ENCODE measurements around the gene RABGAP1. TPM values are rescaled to one million over a fixed set of nuclear protein-coding genes. Genes with fewer than 3 reads are reported as not detected.

Gene RABGAP1
- total RNA-seq, 1 donor from 2014 or later, result 58.6 TPM

DNA sequence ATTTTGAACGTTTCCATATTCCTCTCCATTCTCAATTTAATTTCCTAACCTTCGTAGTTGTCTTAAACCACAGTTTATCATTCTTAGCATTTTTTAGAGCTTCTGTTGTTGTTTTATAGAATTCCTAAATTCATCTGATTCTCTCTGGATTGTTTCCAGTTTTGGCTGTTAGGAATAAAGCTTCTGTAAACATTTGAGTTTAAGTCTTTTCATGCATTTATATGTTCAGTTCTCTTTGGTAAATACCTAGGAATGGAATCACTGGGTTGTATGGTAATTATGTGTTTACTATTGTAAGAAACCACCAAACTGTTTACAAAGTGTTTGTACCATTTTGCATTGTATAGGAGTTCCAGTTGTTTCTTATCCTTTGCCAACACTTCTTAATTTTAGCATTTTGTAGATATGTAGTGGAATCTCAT is 122.4 kb downstream of the RABGAP1 start:
- Histone ChIP-seq H3K27ac (no peak overlapping the region), H3K4me1 (no peaks in the 10 kb centered on the region), H3K36me3 (peaks cover 29% of the 10 kb centered on the region), H3K27me3 (no peaks in the 10 kb centered on the region), H3K4me3 (no peak overlapping the region), H3K9me3 (no peaks in the 10 kb centered on the region)
- no peak for ATAC-seq
- DNase-seq, result no peak
- TF ChIP-seq, protein P1, sequence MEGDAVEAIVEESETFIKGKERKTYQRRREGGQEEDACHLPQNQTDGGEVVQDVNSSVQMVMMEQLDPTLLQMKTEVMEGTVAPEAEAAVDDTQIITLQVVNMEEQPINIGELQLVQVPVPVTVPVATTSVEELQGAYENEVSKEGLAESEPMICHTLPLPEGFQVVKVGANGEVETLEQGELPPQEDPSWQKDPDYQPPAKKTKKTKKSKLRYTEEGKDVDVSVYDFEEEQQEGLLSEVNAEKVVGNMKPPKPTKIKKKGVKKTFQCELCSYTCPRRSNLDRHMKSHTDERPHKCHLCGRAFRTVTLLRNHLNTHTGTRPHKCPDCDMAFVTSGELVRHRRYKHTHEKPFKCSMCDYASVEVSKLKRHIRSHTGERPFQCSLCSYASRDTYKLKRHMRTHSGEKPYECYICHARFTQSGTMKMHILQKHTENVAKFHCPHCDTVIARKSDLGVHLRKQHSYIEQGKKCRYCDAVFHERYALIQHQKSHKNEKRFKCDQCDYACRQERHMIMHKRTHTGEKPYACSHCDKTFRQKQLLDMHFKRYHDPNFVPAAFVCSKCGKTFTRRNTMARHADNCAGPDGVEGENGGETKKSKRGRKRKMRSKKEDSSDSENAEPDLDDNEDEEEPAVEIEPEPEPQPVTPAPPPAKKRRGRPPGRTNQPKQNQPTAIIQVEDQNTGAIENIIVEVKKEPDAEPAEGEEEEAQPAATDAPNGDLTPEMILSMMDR (IDR thresholded peaks at IDR 0.05), result no peak
- intact Hi-C loops (cut with DNase I), result no loop called here

DNA sequence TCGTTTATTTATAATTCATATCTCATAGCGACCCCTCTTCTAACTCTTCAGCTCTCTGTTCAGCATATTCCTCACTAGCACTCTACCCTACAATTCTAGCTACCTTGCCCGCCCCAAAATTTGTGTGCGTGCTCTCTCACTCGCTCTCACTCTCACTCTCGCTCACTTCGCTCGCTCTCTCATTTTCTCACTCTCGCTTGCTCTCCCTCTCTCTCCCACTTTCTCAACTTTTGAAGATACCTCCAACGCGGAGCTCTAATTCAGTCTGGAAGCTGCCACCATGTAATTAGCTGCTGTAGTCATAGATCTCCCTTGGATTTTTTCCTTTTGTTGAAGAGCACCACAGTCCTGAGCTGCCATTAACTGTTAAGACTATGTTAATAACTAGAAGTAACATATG is 123.1 kb downstream of the RABGAP1 start:
- Histone ChIP-seq H3K4me3 (no peak overlapping the region), H3K27ac (no peak overlapping the region), H3K36me3 (peaks cover 29% of the 10 kb centered on the region), H3K9me3 (no peaks in the 10 kb centered on the region), H3K27me3 (no peaks in the 10 kb centered on the region), H3K4me1 (no peaks in the 10 kb centered on the region)
- intact Hi-C loops (cut with DNase I), result no loop called here
- ATAC-seq (no peak), DNase-seq (no peak)
- TF ChIP-seq, protein P1 (IDR thresholded peaks at IDR 0.05), result no peak

DNA sequence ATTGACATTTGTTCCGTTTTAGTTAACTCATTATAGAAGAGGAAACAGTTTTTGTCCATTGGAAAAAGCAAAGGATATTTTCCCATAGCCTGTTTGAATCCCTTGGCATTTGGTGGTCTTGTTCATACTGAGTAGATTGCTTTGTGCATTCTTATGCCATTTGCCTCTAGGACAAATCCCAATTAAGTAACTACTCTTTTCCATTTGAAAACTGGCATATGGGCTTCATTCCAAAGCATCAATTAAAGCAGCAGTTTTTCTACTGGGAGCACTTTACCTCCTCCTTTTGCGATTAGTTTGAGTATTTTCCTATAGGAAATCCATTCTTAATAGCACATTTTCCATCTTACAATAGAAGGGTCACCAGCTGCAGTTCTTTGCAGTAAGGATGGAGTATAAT is 123.9 kb downstream of the RABGAP1 start:
- Histone ChIP-seq H3K27ac (no peak overlapping the region), H3K27me3 (no peaks in the 10 kb centered on the region), H3K4me3 (no peak overlapping the region), H3K36me3 (peaks cover 31% of the 10 kb centered on the region), H3K9me3 (no peaks in the 10 kb centered on the region), H3K4me1 (no peaks in the 10 kb centered on the region)
- TF ChIP-seq, protein P1 (IDR thresholded peaks at IDR 0.05), result no peak
- DNase-seq (no peak), ATAC-seq (no peak)
- intact Hi-C loops (cut with DNase I), result no loop called here

DNA sequence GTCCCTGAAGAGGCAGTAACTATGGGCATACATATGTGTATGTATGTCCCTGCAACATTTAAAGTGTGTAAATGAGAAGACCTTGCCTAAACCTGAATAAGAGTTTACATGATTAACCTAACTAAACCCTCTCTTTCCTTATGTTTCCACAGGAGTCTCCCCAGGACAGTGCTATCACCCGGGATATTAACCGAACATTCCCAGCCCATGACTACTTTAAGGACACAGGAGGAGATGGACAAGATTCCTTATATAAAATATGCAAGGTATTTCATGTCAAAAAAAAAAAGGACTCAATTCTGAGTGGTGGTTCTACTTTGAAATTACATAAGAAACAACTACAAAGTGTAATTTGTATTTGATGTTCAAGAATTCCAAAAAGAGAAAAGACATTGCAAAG is 124.4 kb downstream of the RABGAP1 start:
- intact Hi-C loops (cut with DNase I), result no loop called here
- Histone ChIP-seq H3K36me3 (peaks cover 35% of the 10 kb centered on the region), H3K4me1 (no peaks in the 10 kb centered on the region), H3K27ac (no peak overlapping the region), H3K4me3 (no peak overlapping the region), H3K27me3 (no peaks in the 10 kb centered on the region), H3K9me3 (no peaks in the 10 kb centered on the region)
- ATAC-seq (no peak), DNase-seq (no peak)
- TF ChIP-seq, protein P1 (IDR thresholded peaks at IDR 0.05), result no peak

DNA sequence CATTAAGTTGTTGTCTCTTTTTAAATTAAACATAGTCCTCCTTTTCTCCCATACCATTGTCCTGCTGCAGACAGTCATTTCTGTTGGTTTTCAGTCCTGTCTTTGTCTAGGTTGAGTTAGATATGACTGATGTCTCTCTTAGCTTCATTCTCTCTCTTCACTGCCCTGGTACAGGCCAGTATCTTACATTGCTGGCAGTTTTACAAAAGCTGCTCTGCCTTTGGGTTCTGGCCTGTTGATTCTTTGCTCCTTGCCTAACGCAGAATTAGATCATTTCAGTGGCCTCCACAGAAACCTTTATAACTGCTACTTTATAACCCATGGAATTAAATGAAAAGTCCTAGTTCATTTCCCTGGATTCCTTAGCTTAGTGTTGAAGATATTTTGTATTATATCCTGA is 126.3 kb downstream of the RABGAP1 start:
- no peak overlapping the region for H3K27ac ChIP-seq
- ATAC-seq, result no peak
- intact Hi-C loops (cut with DNase I), result no loop called here
- no peaks in the 10 kb centered on the region for H3K9me3 ChIP-seq
- no peaks in the 10 kb centered on the region for H3K27me3 ChIP-seq
- TF ChIP-seq, protein P1 (IDR thresholded peaks at IDR 0.05), result no peak
- H3K4me3 ChIP-seq, result no peak overlapping the region
- peaks cover 49% of the 10 kb centered on the region for H3K36me3 ChIP-seq
- no peaks in the 10 kb centered on the region for H3K4me1 ChIP-seq
- no peak for DNase-seq

DNA sequence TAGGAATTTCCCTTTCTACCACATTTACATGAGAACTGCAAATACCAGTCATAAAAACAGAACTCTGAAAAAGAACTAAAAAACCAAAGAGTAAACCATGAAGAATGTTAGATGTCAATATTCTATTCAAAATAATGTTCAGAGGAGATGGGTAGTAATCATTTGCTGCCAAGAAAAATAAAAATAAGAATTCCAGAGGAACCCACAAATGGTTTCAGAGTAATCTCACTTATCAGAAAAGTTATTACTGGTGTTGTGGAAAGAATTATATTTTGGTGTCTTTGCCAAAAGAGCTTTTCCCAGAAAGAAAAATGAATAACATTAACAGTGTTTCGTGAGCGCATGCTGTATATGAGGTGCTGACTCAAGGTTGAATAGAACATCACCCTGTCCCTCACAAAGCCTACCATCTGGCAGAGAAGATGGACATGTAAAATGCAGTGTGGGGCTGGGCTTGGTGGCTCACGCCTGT is 128.2 kb downstream of the RABGAP1 start:
- Histone ChIP-seq H3K4me1 (peaks cover 8% of the 10 kb centered on the region), H3K9me3 (no peaks in the 10 kb centered on the region), H3K4me3 (no peak overlapping the region), H3K27ac (no peak overlapping the region), H3K27me3 (no peaks in the 10 kb centered on the region), H3K36me3 (peaks cover 62% of the 10 kb centered on the region)
- ATAC-seq, result no peak
- intact Hi-C loops (cut with DNase I), result no loop called here
- TF ChIP-seq, protein P1 (IDR thresholded peaks at IDR 0.05), result no peak
- DNase-seq, result no peak
